DOHH2 (cell line): ENCODE data around the gene HPSE2.

Experiments used
- H3F3A ChIP-seq: fragments of 200-600 bp; sonication (generic), shearing (Covaris generic); 2 replicates; pipeline ENCODE4 v1.6.0; 2016; ENCODE audit warnings: antibody characterized with exemption, mild to moderate bottlenecking; ENCODE audit not compliant: control insufficient read depth, insufficient read depth
- H3K27ac ChIP-seq: fragments of 200-600 bp; sonication (generic); 2 replicates; pipeline ENCODE4 v1.5.1; 2014; ENCODE audit warnings: low read depth, mild to moderate bottlenecking, low read length, moderate library complexity
- H3K27me3 ChIP-seq: fragments of 200-600 bp; sonication (generic); 2 replicates; pipeline ENCODE4 v1.6.1; 2014; ENCODE audit warnings: mild to moderate bottlenecking, low read length, mixed read lengths; ENCODE audit not compliant: control insufficient read depth
- H3K36me3 ChIP-seq: fragments of 200-600 bp; sonication (generic); 2 replicates; pipeline ENCODE4 v1.6.1; 2014; ENCODE audit warnings: mild to moderate bottlenecking, low read length, moderate library complexity, mixed read lengths; ENCODE audit not compliant: control insufficient read depth
- H3K4me1 ChIP-seq: fragments of 200-600 bp; sonication (generic); 2 replicates; pipeline ENCODE4 v1.6.1; 2014; ENCODE audit warnings: mild to moderate bottlenecking, low read length, mixed read lengths; ENCODE audit not compliant: control insufficient read depth
- H3K4me2 ChIP-seq: fragments of 200-600 bp; sonication (generic); 2 replicates; pipeline ENCODE4 v1.6.0; 2014; ENCODE audit warnings: mild to moderate bottlenecking, low read length, moderate library complexity
- H3K4me3 ChIP-seq: fragments of 200-600 bp; sonication (generic); 2 replicates; pipeline ENCODE4 v1.5.1; 2014; ENCODE audit warnings: mild to moderate bottlenecking, low read length, mixed read lengths
- H3K79me2 ChIP-seq: fragments of 200-600 bp; sonication (generic); 2 replicates; pipeline ENCODE4 v1.6.1; 2014; ENCODE audit warnings: mild to moderate bottlenecking, low read length, mixed read lengths; ENCODE audit not compliant: control insufficient read depth
- H3K9me2 ChIP-seq: fragments of 200-600 bp; sonication (generic); replicated peaks from 2 replicates; pipeline ENCODE4 v1.6.1; 2014; ENCODE audit warnings: mild to moderate bottlenecking, low read length, mixed read lengths; ENCODE audit not compliant: control insufficient read depth
- H3K9me3 ChIP-seq: fragments of 200-600 bp; sonication (generic); 2 replicates; pipeline ENCODE4 v1.6.1; 2014; ENCODE audit warnings: antibody characterized with exemption, low read length, mixed read lengths; ENCODE audit not compliant: control insufficient read depth, insufficient read depth
- H4K20me1 ChIP-seq: fragments of 200-600 bp; sonication (generic); 2 replicates; pipeline ENCODE4 v1.6.0; 2014; ENCODE audit warnings: low read depth, mild to moderate bottlenecking, antibody characterized with exemption, low read length, moderate library complexity; ENCODE audit not compliant: control insufficient read depth, insufficient read depth
- CTCF ChIP-seq: fragments of 200-600 bp; sonication (generic); IDR thresholded peaks from one replicate; pipeline ENCODE4 v1.5.1; 2014; ENCODE audit warnings: antibody characterized with exemption, mild to moderate bottlenecking, low read depth, low read length; ENCODE audit not compliant: poor library complexity, severe bottlenecking
- EZH2phosphoT487 ChIP-seq: fragments of 200-600 bp; sonication (generic); IDR thresholded peaks from 2 replicates; pipeline ENCODE4 v1.6.1; 2017; ENCODE audit warnings: borderline replicate concordance, mild to moderate bottlenecking, antibody characterized with exemption, low read length, moderate library complexity, mixed read lengths

HPSE2 gene

GRCh38 chr10:98457721-98458120 is 777.9 kb downstream of the HPSE2 start:
- Histone ChIP-seq H3K9me2 (no peaks in the 10 kb centered on the region), H3K27me3 (peaks cover 12% of the 10 kb centered on the region), H3K4me3 (no peak overlapping the region), H3K79me2 (no peaks in the 10 kb centered on the region), H3K4me2 (no peak overlapping the region), H3K27ac (no peak overlapping the region), H3F3A (no peaks in the 10 kb centered on the region), H4K20me1 (no peaks in the 10 kb centered on the region), H3K4me1 (no peaks in the 10 kb centered on the region), H3K36me3 (no peaks in the 10 kb centered on the region), H3K9me3 (no peaks in the 10 kb centered on the region)
- no peak for TF ChIP-seq CTCF
- TF ChIP-seq EZH2phosphoT487: no peak

- H3K4me3 ChIP-seq: no peak overlapping the region
These were observed 778.8 kb downstream of the HPSE2 start for GRCh38 chr10:98456686-98457482.

GRCh38 chr10:98456043-98456570 is 779.5 kb downstream of the HPSE2 start:
- H3K36me3 ChIP-seq: no peaks in the 10 kb centered on the region
- H3K4me1 ChIP-seq: no peaks in the 10 kb centered on the region

More at GRCh38 chr10:98456686-98457482, 778.8 kb downstream of the HPSE2 start:
- Histone ChIP-seq H3K36me3 (no peaks in the 10 kb centered on the region), H3K4me1 (no peaks in the 10 kb centered on the region), H3K9me3 (no peaks in the 10 kb centered on the region), H4K20me1 (no peaks in the 10 kb centered on the region), H3F3A (no peaks in the 10 kb centered on the region), H3K27me3 (peaks cover 18% of the 10 kb centered on the region), H3K4me2 (no peak overlapping the region), H3K27ac (no peak overlapping the region), H3K79me2 (no peaks in the 10 kb centered on the region), H3K9me2 (no peaks in the 10 kb centered on the region)
- no peak for TF ChIP-seq CTCF
- TF ChIP-seq EZH2phosphoT487: no peak

More at GRCh38 chr10:98456043-98456570, 779.5 kb downstream of the HPSE2 start:
- Histone ChIP-seq H3K4me2 (no peak overlapping the region), H3K9me3 (no peaks in the 10 kb centered on the region), H3K79me2 (no peaks in the 10 kb centered on the region), H3F3A (no peaks in the 10 kb centered on the region), H3K4me3 (no peak overlapping the region), H3K27me3 (peaks cover 18% of the 10 kb centered on the region), H3K9me2 (no peaks in the 10 kb centered on the region), H4K20me1 (no peaks in the 10 kb centered on the region), H3K27ac (no peak overlapping the region)
- TF ChIP-seq CTCF (no peak), EZH2phosphoT487 (no peak)
